H1 (cell line): ENCODE results near the gene SEC14L6. TPM values are rescaled to one million over a fixed set of nuclear protein-coding genes. Genes with fewer than 3 reads are reported as not detected.
A peak's percentile ranks its signal among the peaks of the same experiment; 100 is the strongest.

Experiments used
- CTCF ChIA-PET: fragments of 300-600 bp; sonication (Branson Sonifier 250); formaldehyde crosslinking; loops from one replicate; lab custom pipeline; 2021; ENCODE audit not compliant: partially characterized antibody; lab: Charles Lee
- POLR2A ChIA-PET: fragments of 300-600 bp; sonication (Branson Sonifier 250); formaldehyde crosslinking; loops from one replicate; lab custom pipeline; 2021; ENCODE audit warnings: inconsistent platforms; ENCODE audit not compliant: partially characterized antibody; lab: Charles Lee
- DNase-seq, 2 experiments: peaks; one replicate each; pipeline versions ENCODE4 v3.0.0 to v3.0.0-alpha.2; 2010 to 2022; ENCODE audit warnings: low spot score in 2 of 2, low read depth in 1 of 2, mixed read lengths in 1 of 2
- FAIRE-seq: peaks from 2 replicates; lab custom pipeline; 2011; peaks lifted over from hg19 to GRCh38; lab: Jason Lieb, UNC
- H2AFZ ChIP-seq: 2 replicates; pipeline ENCODE4 v1.8.1; 2012; ENCODE audit warnings: low read length, inconsistent platforms
- H2AK5ac ChIP-seq: 2 replicates; pipeline ENCODE4 v1.6.1; 2013; ENCODE audit warnings: low read depth, low read length
- H2BK120ac ChIP-seq: replicated peaks from 2 replicates; pipeline ENCODE3; 2013; ENCODE audit warnings: low read depth, low read length, inconsistent platforms
- H2BK12ac ChIP-seq: 2 replicates; pipeline ENCODE4 v1.6.1; 2013; ENCODE audit warnings: low read depth, low read length
- H2BK15ac ChIP-seq: 2 replicates; pipeline ENCODE4 v1.6.1; 2013; ENCODE audit warnings: low read length
- H2BK20ac ChIP-seq: 2 replicates; pipeline ENCODE4 v1.6.1; 2013; ENCODE audit warnings: low read length
- H2BK5ac ChIP-seq: 2 replicates; pipeline ENCODE4 v1.6.1; 2013; ENCODE audit warnings: low read depth, low read length
- H3K14ac ChIP-seq: 2 replicates; pipeline ENCODE4 v1.6.1; 2013; ENCODE audit warnings: inconsistent platforms; ENCODE audit not compliant: insufficient read length
- H3K18ac ChIP-seq: 2 replicates; pipeline ENCODE4 v1.6.1; 2013; ENCODE audit warnings: low read length; ENCODE audit errors: extremely low read depth
- H3K23ac ChIP-seq: 2 replicates; pipeline ENCODE4 v1.6.1; 2013; ENCODE audit warnings: inconsistent platforms; ENCODE audit not compliant: insufficient read length
- H3K23me2 ChIP-seq: 2 replicates; pipeline ENCODE4 v1.6.1; 2013; ENCODE audit warnings: low read depth, low read length
- H3K27ac ChIP-seq: 2 replicates; pipeline ENCODE4 v1.6.1; 2011; ENCODE audit warnings: low read depth, low read length, inconsistent platforms
- H3K27me3 ChIP-seq, 4 experiments: replicated peaks in 1 of 4; 1 replicate in 1 of 4; 2 replicates in 3 of 4; pipeline versions ENCODE4 v1.6.1 to v1.8.1; 2011 to 2013; ENCODE audit warnings: low read length in 3 of 4, mild to moderate bottlenecking in 3 of 4, inconsistent platforms in 2 of 4, mixed read lengths in 2 of 4, moderate library complexity in 1 of 4; ENCODE audit not compliant: control insufficient read depth in 3 of 4, insufficient read depth in 3 of 4; ENCODE audit errors: extremely low read depth in 1 of 4
- H3K36me3 ChIP-seq, 4 experiments: 2 replicates each; pipeline versions ENCODE4 v1.6.1 to v1.8.1; 2011 to 2013; ENCODE audit warnings: mild to moderate bottlenecking in 4 of 4, low read length in 3 of 4, moderate library complexity in 2 of 4, control low read depth in 1 of 4, inconsistent platforms in 1 of 4; ENCODE audit not compliant: insufficient read depth in 4 of 4, control insufficient read depth in 2 of 4
- H3K4ac ChIP-seq: replicated peaks from 2 replicates; pipeline ENCODE3; 2013; ENCODE audit warnings: low read length, low read depth, mixed read lengths, inconsistent platforms; ENCODE audit not compliant: insufficient read length
- H3K4me1 ChIP-seq, 4 experiments: replicated peaks in 1 of 4; 1 replicate in 1 of 4; 2 replicates in 3 of 4; pipeline versions ENCODE4 v1.6.1 to v1.8.1; 2011 to 2013; ENCODE audit warnings: low read length in 3 of 4, inconsistent platforms in 2 of 4, mixed read lengths in 1 of 4; ENCODE audit not compliant: insufficient read depth in 4 of 4, control insufficient read depth in 3 of 4
- H3K4me2 ChIP-seq, 2 experiments: 2 replicates each; pipeline versions ENCODE4 v1.6.1 to v1.8.1; 2011 to 2013; ENCODE audit warnings: low read depth in 2 of 2, low read length in 2 of 2, control low read depth in 1 of 2, inconsistent platforms in 1 of 2, mild to moderate bottlenecking in 1 of 2; ENCODE audit not compliant: insufficient read depth in 1 of 2
- H3K4me3 ChIP-seq, 4 experiments: fragments of 200-600, 300-600 bp in 1 of 4; sonication (generic), shearing (Covaris generic), sonication (Bioruptor Twin) in 1 of 4; 2 replicates each; pipeline versions ENCODE4 v1.5.1 to v1.8.1; 2011 to 2016; ENCODE audit warnings: low read length in 4 of 4, low read depth in 3 of 4, control low read depth in 2 of 4, inconsistent platforms in 2 of 4, mild to moderate bottlenecking in 2 of 4, mixed read lengths in 1 of 4, moderate library complexity in 1 of 4; ENCODE audit not compliant: insufficient read depth in 2 of 4; ENCODE audit errors: extremely low read depth in 1 of 4
- H3K56ac ChIP-seq: replicated peaks from 2 replicates; pipeline ENCODE3; 2013; ENCODE audit warnings: low read depth, mild to moderate bottlenecking, mixed read lengths, low read length, inconsistent platforms; ENCODE audit not compliant: insufficient read length
- H3K79me1 ChIP-seq: 2 replicates; pipeline ENCODE4 v1.6.1; 2013; ENCODE audit warnings: low read depth, low read length, control low read depth
- H3K79me2 ChIP-seq, 2 experiments: 2 replicates each; pipeline versions ENCODE4 v1.6.1 to v1.8.1; 2012 to 2013; ENCODE audit warnings: low read length in 2 of 2, mild to moderate bottlenecking in 2 of 2, inconsistent platforms in 1 of 2; ENCODE audit not compliant: insufficient read depth in 2 of 2, control insufficient read depth in 1 of 2
- H3K9ac ChIP-seq, 4 experiments: replicated peaks in 1 of 4; 1 replicate in 1 of 4; 2 replicates in 3 of 4; pipeline versions ENCODE4 v1.6.1 to v1.8.1; 2011 to 2013; ENCODE audit warnings: low read depth in 3 of 4, low read length in 3 of 4, control low read depth in 2 of 4, mild to moderate bottlenecking in 2 of 4, moderate library complexity in 2 of 4, inconsistent platforms in 1 of 4; ENCODE audit errors: extremely low read depth in 1 of 4
- H3K9me3 ChIP-seq, 2 experiments: 2 replicates each; pipeline versions ENCODE4 v1.6.1 to v1.8.1; 2012 to 2013; ENCODE audit warnings: mild to moderate bottlenecking in 2 of 2, moderate library complexity in 2 of 2, control low read depth in 1 of 2, inconsistent platforms in 1 of 2, low read depth in 1 of 2, low read length in 1 of 2, mixed read lengths in 1 of 2; ENCODE audit not compliant: insufficient read depth in 2 of 2
- H4K20me1 ChIP-seq, 2 experiments: replicated peaks in 1 of 2; 2 replicates each; pipeline versions ENCODE3 to v1.8.1; 2011 to 2013; ENCODE audit warnings: inconsistent platforms in 2 of 2, low read length in 2 of 2, mild to moderate bottlenecking in 1 of 2; ENCODE audit not compliant: insufficient read depth in 2 of 2, control insufficient read depth in 1 of 2
- H4K5ac ChIP-seq: 2 replicates; pipeline ENCODE4 v1.6.1; 2013; ENCODE audit warnings: low read length, low read depth, mixed read lengths, inconsistent platforms; ENCODE audit not compliant: insufficient read length
- H4K8ac ChIP-seq: 2 replicates; pipeline ENCODE4 v1.8.0; 2013; ENCODE audit warnings: mild to moderate bottlenecking, moderate library complexity, low read length, inconsistent platforms; ENCODE audit not compliant: insufficient read depth; ENCODE audit errors: extremely low read depth
- H4K91ac ChIP-seq: replicated peaks from 2 replicates; pipeline ENCODE3; 2013; ENCODE audit warnings: low read length, mixed read lengths, inconsistent platforms; ENCODE audit not compliant: insufficient read length
- ASH2L ChIP-seq: fragments of 200-600, 300-600 bp; sonication (generic); IDR thresholded peaks from one replicate; pipeline ENCODE4 v1.7.1; 2017; ENCODE audit warnings: low read length
- CBX5 ChIP-seq: fragments of 300-800, 300-1000 bp; sonication (generic); IDR thresholded peaks from 2 replicates; pipeline ENCODE4 v1.7.1; 2016; ENCODE audit warnings: antibody characterized with exemption, low read length, low read depth
- EGR1 ChIP-seq: IDR thresholded peaks from 2 replicates; pipeline ENCODE4 v1.6.1; 2011; ENCODE audit warnings: low read depth, low read length, borderline replicate concordance
- SIX5 ChIP-seq: IDR thresholded peaks from 2 replicates; pipeline ENCODE4 v1.6.1; 2011; ENCODE audit warnings: mild to moderate bottlenecking, low read depth, low read length
- SP1 ChIP-seq: IDR thresholded peaks from 2 replicates; pipeline ENCODE4 v1.6.1; 2011; ENCODE audit warnings: low read depth, low read length
- SP2 ChIP-seq: IDR thresholded peaks from 2 replicates; pipeline ENCODE4 v1.6.1; 2012; ENCODE audit warnings: mild to moderate bottlenecking, low read length, inconsistent platforms
- WGBS, 2 experiments: shearing (Covaris generic) in 1 of 2; methylation state at CpG; one replicate each; pipeline versions ENCODE4 v1.1.6 to v1.1.7; 2013 to 2015; ENCODE audit warnings: low lambda C conversion rate in 2 of 2, mixed read lengths in 2 of 2, inconsistent platforms in 1 of 2, low coverage in 1 of 2, missing lambda C conversion rate in 1 of 2; ENCODE audit not compliant: insufficient replicate concordance in 2 of 2, insufficient coverage in 1 of 2, insufficient read length in 1 of 2; ENCODE audit errors: extremely low coverage in 1 of 2, missing lambda C conversion rate in 1 of 2; 5-methylcytosine and 5-hydroxymethylcytosine counted together
- polyA plus RNA-seq, 7 experiments: library from polyadenylated mRNA; depleted of rRNA in 3 of 7; stranded (reverse) in 5 of 7; unstranded in 2 of 7; fragments of >200 nt in 5 of 7; fragments of 200-250 nt in 2 of 7; gene quantifications; 1 replicate in 5 of 7; 2 replicates in 1 of 7; 4 replicates in 1 of 7; pipeline versions ENCODE4 v1.2.1 to v1.2.3, GENCODE V29; 2011 to 2013; ENCODE audit warnings: missing spikeins in 2 of 7, mixed read lengths in 2 of 7
- total RNA-seq: library from RNA; stranded (reverse); fragmentation: NEBNext Ultra II Directional; extraction: Animal tissue kit (Norgen Biotek cat#: 25700); gene quantifications from 2 replicates; pipeline ENCODE4 v1.2.1, GENCODE V29; 2021

Gene SEC14L6
- total and polyA plus RNA-seq, 2 of the 8 experiments (the other 6 are each of a cell fraction or from before 2014, with no cell fraction given): 0.63 to 2.1 TPM

GRCh38 chr22:30553971-30554370 lies 7.4 kb upstream of the SEC14L6 start:
- H3K23ac ChIP-seq: no peak overlapping the region
- ChIA-PET CTCF (interaction anchor here (1.2 to 4.7 kb wide), 4 partner anchors 8 to 80 kb away, joined by 5 to 17 read pairs (median 8); partner anchors contain the start of gene SLC35E4), POLR2A (no interaction called here)
- no peak for TF ChIP-seq ASH2L
- no peak for TF ChIP-seq CBX5
- no peak for TF ChIP-seq SIX5
- TF ChIP-seq SP1: no peak
- no peak for TF ChIP-seq EGR1
- no peak for TF ChIP-seq SP2

More at GRCh38 chr22:30553971-30554370, 7.4 kb upstream of the SEC14L6 start:
- Histone ChIP-seq H2BK15ac (0 out of 2 replicates have a peak overlapping the region, but pooled peaks have one; percentile 81), H3K18ac (no peak overlapping the region), H3K56ac (no peak overlapping the region), H2BK5ac (no peak overlapping the region), H4K5ac (no peak overlapping the region), H2AK5ac (no peak overlapping the region), H3K79me2 (no peaks in the 10 kb centered on the region), H4K20me1 (no peaks in the 10 kb centered on the region), H2AFZ (no peak overlapping the region), H4K91ac (no peak overlapping the region), H3K14ac (no peak overlapping the region), H4K8ac (no peak overlapping the region), H3K36me3 (peaks cover 0 to 9% (median 0%) of the 10 kb centered on the region in 4 experiments; a peak in 1 of 8 replicates), H3K4me3 (no peak overlapping the region), H3K4me1 (no peaks in the 10 kb centered on the region), H3K79me1 (no peaks in the 10 kb centered on the region), H3K23me2 (no peaks in the 10 kb centered on the region), H3K9me3 (no peaks in the 10 kb centered on the region), H2BK12ac (0 out of 2 replicates have a peak overlapping the region, but pooled peaks have one; percentile 27), H2BK20ac (0 out of 2 replicates have a peak overlapping the region, but pooled peaks have one; percentile 72), H3K4ac (no peak overlapping the region), H3K9ac (no peak overlapping the region), H3K4me2 (no peak overlapping the region), H2BK120ac (no peak overlapping the region), H3K27ac (no peak overlapping the region), H3K27me3 (no peaks in the 10 kb centered on the region)
- WGBS, 2 experiments: 82% methylated on average over 7 of the region's 7 CpGs; no CpG with 5 or more reads in 1 of the 2 experiments
- FAIRE-seq (no peak), DNase-seq (no peak)
